ENCODE results near the gene THSD4.

DNA sequence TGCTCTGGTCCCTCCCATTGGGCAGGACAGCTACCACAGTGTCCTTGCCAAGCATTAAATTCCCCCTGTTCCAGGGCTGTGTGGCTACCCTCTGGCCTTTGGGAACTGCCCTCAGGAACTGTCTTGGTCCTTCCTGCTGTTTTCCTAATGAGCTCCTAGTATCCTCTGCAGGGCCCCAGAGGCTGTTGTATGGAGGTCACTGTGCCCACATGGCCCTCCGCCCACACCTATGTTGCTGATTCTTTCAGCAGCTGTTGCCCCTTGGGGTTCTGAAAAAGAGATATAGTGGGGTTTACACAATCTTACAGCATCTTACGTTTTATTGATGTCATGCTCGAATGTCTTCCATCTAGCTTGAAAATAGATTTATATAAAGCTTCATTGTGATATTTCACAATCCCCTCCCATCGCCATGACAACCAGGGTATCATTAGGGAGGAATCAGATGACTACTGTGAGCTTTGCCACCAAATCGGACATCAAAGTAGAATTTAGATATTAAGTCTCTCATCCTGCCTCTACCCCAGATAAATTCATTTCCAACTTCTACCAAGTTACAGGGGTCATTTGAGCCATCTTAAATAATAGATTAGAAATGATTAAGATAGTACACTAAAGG is 598.0 kb downstream of the THSD4 start:
- TF ChIP-seq EP300 (IDR thresholded peaks at IDR 0.05), result no peak
- TF ChIP-seq, protein P1, sequence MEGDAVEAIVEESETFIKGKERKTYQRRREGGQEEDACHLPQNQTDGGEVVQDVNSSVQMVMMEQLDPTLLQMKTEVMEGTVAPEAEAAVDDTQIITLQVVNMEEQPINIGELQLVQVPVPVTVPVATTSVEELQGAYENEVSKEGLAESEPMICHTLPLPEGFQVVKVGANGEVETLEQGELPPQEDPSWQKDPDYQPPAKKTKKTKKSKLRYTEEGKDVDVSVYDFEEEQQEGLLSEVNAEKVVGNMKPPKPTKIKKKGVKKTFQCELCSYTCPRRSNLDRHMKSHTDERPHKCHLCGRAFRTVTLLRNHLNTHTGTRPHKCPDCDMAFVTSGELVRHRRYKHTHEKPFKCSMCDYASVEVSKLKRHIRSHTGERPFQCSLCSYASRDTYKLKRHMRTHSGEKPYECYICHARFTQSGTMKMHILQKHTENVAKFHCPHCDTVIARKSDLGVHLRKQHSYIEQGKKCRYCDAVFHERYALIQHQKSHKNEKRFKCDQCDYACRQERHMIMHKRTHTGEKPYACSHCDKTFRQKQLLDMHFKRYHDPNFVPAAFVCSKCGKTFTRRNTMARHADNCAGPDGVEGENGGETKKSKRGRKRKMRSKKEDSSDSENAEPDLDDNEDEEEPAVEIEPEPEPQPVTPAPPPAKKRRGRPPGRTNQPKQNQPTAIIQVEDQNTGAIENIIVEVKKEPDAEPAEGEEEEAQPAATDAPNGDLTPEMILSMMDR (IDR thresholded peaks at IDR 0.05), result no peak
- no peak for TF ChIP-seq POLR2AphosphoS5 (IDR thresholded peaks at IDR 0.05)
- TF ChIP-seq POLR2A (IDR thresholded peaks at IDR 0.05), result no peak

Measured in sigmoid colon (tissue), 4 donors.